Uterus (tissue), 4 donors: ENCODE data around the gene ZMPSTE24. TPM values are rescaled to one million over a fixed set of nuclear protein-coding genes. Genes with fewer than 3 reads are reported as not detected.

Experiments used
- DNase-seq, 2 donors: peaks; one replicate each; pipeline ENCODE4 v3.0.0-alpha.2; 2019 to 2020
- H3K27ac ChIP-seq, 2 donors: fragments of 200-600 bp; sonication (generic); 1 replicate in 1 of 2; 2 replicates in 1 of 2; pipeline ENCODE4 v1.5.1; 2016 to 2018
- H3K27me3 ChIP-seq, 2 donors: fragments of 200-600 bp; sonication (generic); one replicate each; pipeline ENCODE4 v1.5.1; 2018 to 2019; ENCODE audit warnings: control low read depth in 1 of 2
- H3K36me3 ChIP-seq, 2 donors: fragments of 200-600 bp; sonication (generic); one replicate each; pipeline ENCODE4 v1.5.1; 2019; ENCODE audit warnings: control low read depth in 1 of 2
- H3K4me1 ChIP-seq, 2 donors: fragments of 200-600 bp; sonication (generic); one replicate each; pipeline ENCODE4 v1.5.1; 2018 to 2019; ENCODE audit warnings: control low read depth in 1 of 2
- H3K4me3 ChIP-seq, 2 donors: fragments of 200-600 bp; sonication (generic); 1 replicate in 1 of 2; 2 replicates in 1 of 2; pipeline ENCODE4 v1.5.1; 2018 to 2019; ENCODE audit warnings: mild to moderate bottlenecking in 1 of 2
- H3K9me3 ChIP-seq, 2 donors: fragments of 200-600 bp; sonication (generic); one replicate each; pipeline ENCODE4 v1.5.1; 2019; ENCODE audit warnings: control low read depth in 1 of 2
- POLR2A ChIP-seq, 2 donors: fragments of 450-650 bp; IDR thresholded peaks; one replicate each; pipeline ENCODE4 v1.6.1; 2016; ENCODE audit warnings: antibody characterized with exemption in 2 of 2, mild to moderate bottlenecking in 1 of 2, moderate library complexity in 1 of 2
- intact Hi-C: fragments of 100-400 bp; cut with DNase I; formaldehyde crosslinking; loops from one replicate; pipeline ENCODE4 v1.15.1; 2023; ENCODE audit warnings: low total_unique reads
- total RNA-seq, 4 donors: library from RNA; depleted of rRNA in 3 of 4; stranded (reverse); fragments of >200 nt in 3 of 4; gene quantifications; one replicate each; pipeline versions ENCODE4 v1.1.0 to v1.2.4, GENCODE V29; 2014 to 2023
- TF ChIP-seq, protein P1 (sequence below), 4 experiments: fragments of 200-600 bp in 2 of 4; fragments of 450-650 bp in 2 of 4; sonication (generic) in 2 of 4; IDR thresholded peaks; one replicate each; pipeline ENCODE4 v1.5.1; 2016 to 2019; ENCODE audit warnings: antibody characterized with exemption in 4 of 4, mild to moderate bottlenecking in 2 of 4, moderate library complexity in 1 of 4
- donor health status: DM: yes; HTN: yes; CAD: no.

The ZMPSTE24 gene
- total RNA-seq, 4 donors from 2014 or later = 17.9 to 79.1 (median 56.2) TPM

DNA sequence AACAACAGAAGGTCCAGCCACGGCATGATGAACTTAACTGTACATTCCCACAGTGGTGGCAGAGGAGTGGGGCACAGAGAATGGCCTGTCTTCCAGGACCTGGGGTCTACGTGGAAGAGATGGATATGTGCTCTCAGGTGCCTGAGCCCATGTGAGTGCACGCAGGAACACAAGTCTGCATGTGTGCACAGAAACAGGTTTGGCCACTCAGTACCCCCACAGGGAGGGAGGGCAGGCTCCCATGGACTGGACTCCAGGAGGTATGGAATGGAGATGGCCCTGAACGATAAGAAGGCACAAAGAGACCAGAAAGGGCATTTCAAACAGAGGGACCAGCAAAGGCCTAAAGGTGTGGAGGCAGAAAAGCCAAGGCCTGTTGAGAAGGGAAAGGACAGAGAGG lies 48.3 kb downstream of the ZMPSTE24 start:
- TF ChIP-seq, protein P1, sequence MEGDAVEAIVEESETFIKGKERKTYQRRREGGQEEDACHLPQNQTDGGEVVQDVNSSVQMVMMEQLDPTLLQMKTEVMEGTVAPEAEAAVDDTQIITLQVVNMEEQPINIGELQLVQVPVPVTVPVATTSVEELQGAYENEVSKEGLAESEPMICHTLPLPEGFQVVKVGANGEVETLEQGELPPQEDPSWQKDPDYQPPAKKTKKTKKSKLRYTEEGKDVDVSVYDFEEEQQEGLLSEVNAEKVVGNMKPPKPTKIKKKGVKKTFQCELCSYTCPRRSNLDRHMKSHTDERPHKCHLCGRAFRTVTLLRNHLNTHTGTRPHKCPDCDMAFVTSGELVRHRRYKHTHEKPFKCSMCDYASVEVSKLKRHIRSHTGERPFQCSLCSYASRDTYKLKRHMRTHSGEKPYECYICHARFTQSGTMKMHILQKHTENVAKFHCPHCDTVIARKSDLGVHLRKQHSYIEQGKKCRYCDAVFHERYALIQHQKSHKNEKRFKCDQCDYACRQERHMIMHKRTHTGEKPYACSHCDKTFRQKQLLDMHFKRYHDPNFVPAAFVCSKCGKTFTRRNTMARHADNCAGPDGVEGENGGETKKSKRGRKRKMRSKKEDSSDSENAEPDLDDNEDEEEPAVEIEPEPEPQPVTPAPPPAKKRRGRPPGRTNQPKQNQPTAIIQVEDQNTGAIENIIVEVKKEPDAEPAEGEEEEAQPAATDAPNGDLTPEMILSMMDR (IDR thresholded peaks at IDR 0.05) = no peak
- no peak for TF ChIP-seq POLR2A (IDR thresholded peaks at IDR 0.05)
- Histone ChIP-seq H3K27me3 (no peaks in the 10 kb centered on the region), H3K36me3 (no peaks in the 10 kb centered on the region), H3K27ac (no peak overlapping the region), H3K9me3 (no peaks in the 10 kb centered on the region), H3K4me1 (no peaks in the 10 kb centered on the region), H3K4me3 (no peak overlapping the region)
- intact Hi-C loops = no loop called here
- no peak for DNase-seq

- no peak for DNase-seq
- H3K4me3 ChIP-seq = no peak overlapping the region
- H3K4me1 ChIP-seq = no peaks in the 10 kb centered on the region
- no peak overlapping the region for H3K27ac ChIP-seq
- H3K36me3 ChIP-seq = no peaks in the 10 kb centered on the region
- no peaks in the 10 kb centered on the region for H3K27me3 ChIP-seq
- TF ChIP-seq POLR2A (IDR thresholded peaks at IDR 0.05) = no peak
- TF ChIP-seq, protein P1 (IDR thresholded peaks at IDR 0.05) = no peak
- H3K9me3 ChIP-seq = no peaks in the 10 kb centered on the region
- intact Hi-C loops = no loop called here
Observed at GRCh38 chr1:40307186-40307585, 49.1 kb downstream of the ZMPSTE24 start.

DNA sequence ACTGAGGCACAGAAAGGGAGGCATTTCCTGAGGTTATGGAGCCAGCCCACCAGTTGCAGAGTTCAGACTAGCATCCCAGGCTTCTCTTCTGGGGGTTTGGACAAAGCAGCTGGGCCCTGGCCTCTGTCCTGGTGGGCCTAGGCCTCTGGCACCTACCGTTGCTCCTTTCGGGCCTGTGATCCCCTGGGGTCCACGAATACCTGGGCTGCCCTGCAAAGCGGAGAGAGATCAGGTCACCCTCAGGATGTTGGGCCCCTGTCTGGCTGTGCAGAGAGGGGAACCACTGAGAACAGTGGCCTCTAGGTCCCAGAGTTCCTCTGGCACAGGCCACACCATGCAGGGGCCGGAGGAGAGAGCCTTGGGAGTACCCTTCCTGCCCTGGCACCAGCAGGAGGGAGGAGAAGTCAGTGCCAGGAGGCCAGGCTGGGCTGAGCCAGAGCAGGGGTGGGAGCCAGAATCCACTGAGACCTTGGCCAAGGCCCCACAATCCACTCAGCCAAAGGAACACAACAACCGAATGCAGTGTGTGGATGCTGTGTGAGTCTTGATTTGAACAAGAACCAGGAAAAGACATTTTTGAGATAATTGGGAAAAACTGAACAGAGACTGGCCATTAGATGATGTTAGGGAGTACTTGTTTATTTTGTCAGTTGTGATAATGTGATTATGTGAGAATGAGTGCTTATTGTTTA lies 50.1 kb downstream of the ZMPSTE24 start:
- TF ChIP-seq, protein P1 (IDR thresholded peaks at IDR 0.05) = no peak
- Histone ChIP-seq H3K4me3 (no peak overlapping the region), H3K4me1 (no peaks in the 10 kb centered on the region), H3K9me3 (no peaks in the 10 kb centered on the region), H3K36me3 (no peaks in the 10 kb centered on the region), H3K27me3 (no peaks in the 10 kb centered on the region), H3K27ac (no peak overlapping the region)
- DNase-seq = no peak
- intact Hi-C loops = no loop called here

DNA sequence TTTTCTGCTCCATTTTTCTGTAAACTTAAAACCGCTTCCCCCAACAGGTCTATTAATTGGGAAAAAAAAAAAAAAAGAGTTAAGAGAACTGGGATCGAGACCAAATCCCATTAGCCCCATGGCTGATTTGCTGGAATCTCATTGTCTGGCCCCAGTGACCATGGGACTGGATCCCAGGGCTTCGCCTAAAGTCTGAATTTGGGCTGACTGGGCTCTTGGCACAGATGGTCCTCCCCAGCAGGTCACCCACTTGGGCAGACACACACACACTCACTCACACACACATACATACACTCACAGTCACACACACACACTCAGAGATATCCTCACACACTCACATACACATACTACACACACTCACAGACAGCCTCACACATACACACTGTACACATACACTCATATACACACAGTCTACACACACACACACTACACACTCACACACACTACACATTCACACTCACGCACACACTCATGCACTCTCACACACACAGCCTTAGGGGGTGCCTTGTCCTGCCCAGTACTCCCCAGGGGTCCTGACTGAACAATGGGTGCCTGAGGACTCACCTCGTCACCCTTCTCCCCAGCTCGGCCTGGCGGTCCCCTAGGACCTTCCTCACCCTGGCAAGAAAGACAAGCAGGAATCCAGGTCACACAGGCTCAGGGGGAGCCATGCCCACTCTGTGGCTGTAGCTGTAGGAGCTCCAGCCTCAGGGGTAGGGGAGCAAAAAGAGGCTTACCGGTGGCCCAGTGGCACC lies 51.5 kb downstream of the ZMPSTE24 start:
- Histone ChIP-seq H3K4me3 (no peak overlapping the region), H3K36me3 (no peaks in the 10 kb centered on the region), H3K27ac (no peak overlapping the region), H3K27me3 (no peaks in the 10 kb centered on the region), H3K4me1 (no peaks in the 10 kb centered on the region), H3K9me3 (no peaks in the 10 kb centered on the region)
- intact Hi-C loops = loop anchor here (10.0 kb wide), 1 partner anchor 155 kb away; no protein-coding TSS in a partner anchor
- TF ChIP-seq, protein P1 (IDR thresholded peaks at IDR 0.05) = no peak
- TF ChIP-seq POLR2A (IDR thresholded peaks at IDR 0.05) = no peak
- DNase-seq = no peak

GRCh38 chr1:40310129-40310461 lies 52.1 kb downstream of the ZMPSTE24 start:
- no peak for DNase-seq
- Histone ChIP-seq H3K9me3 (no peaks in the 10 kb centered on the region), H3K4me3 (no peak overlapping the region), H3K4me1 (no peaks in the 10 kb centered on the region), H3K27me3 (no peaks in the 10 kb centered on the region), H3K36me3 (no peaks in the 10 kb centered on the region), H3K27ac (no peak overlapping the region)
- TF ChIP-seq, protein P1 (IDR thresholded peaks at IDR 0.05) = no peak
- no peak for TF ChIP-seq POLR2A (IDR thresholded peaks at IDR 0.05)
- intact Hi-C loops = loop anchor here (10.0 kb wide), 1 partner anchor 155 kb away; no protein-coding TSS in a partner anchor
